Stimulated activated effector memory CD8-positive, alpha-beta T cell treated with anti-CD3 and anti-CD28 coated beads, Interleukin-12 subunit alpha, Interleukin-12 subunit beta, amount 100 ng/mL, for 72 hours (primary cell): ENCODE results near the gene FAM181A.

Source experiments
- ATAC-seq: fragments of 150-1000 bp; cut with Tn5 transposase; 2 replicates; pipeline ENCODE4 v1.10.0; 2021
- DNase-seq, 2 donors: peaks; one replicate each; pipeline ENCODE4 v3.0.0; 2021 to 2022; ENCODE audit warnings: low spot score in 2 of 2
- H3K27ac Mint-ChIP-seq: one replicate; pipeline ENCODE4 v1.8.0; 2022; ENCODE audit warnings: mild to moderate bottlenecking, mixed read lengths
- H3K36me3 Mint-ChIP-seq: one replicate; pipeline ENCODE4 v1.8.0; 2022; ENCODE audit warnings: mild to moderate bottlenecking, mixed read lengths
- H3K4me1 Mint-ChIP-seq: one replicate; pipeline ENCODE4 v1.8.0; 2022; ENCODE audit warnings: mixed read lengths
- H3K4me3 Mint-ChIP-seq: one replicate; pipeline ENCODE4 v1.8.0; 2022; ENCODE audit warnings: mild to moderate bottlenecking, mixed read lengths
- H3K9me3 Mint-ChIP-seq: one replicate; pipeline ENCODE4 v1.8.0; 2022; ENCODE audit warnings: mixed read lengths

Gene FAM181A

DNA sequence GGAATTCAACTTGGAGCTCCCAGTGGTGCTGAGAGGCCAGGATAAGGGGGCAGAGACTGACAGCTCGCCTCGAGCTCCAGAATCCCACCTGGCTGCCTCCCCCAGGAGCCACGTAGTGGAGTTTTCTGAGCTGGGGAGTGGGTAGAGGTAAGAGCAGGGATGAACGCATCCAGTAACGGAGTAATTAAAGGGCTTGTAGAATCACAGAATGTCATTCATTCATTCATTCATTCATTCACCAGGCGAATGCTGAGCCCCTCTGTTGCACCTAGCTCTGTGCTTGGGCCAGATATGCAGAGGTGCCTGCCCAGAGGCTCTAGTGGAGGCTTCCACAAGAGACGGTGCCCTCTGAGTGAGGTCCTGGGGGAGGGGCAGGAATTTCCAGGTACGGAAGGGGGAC is 8.1 kb downstream of the FAM181A start:
- Mint-ChIP-seq H3K9me3 (no peaks in the 10 kb centered on the region), H3K27ac (no peak overlapping the region), H3K36me3 (peaks cover 36% of the 10 kb centered on the region), H3K4me3 (no peak overlapping the region), H3K4me1 (peaks cover 6% of the 10 kb centered on the region)
- ATAC-seq (no peak), DNase-seq (no peak)

DNA sequence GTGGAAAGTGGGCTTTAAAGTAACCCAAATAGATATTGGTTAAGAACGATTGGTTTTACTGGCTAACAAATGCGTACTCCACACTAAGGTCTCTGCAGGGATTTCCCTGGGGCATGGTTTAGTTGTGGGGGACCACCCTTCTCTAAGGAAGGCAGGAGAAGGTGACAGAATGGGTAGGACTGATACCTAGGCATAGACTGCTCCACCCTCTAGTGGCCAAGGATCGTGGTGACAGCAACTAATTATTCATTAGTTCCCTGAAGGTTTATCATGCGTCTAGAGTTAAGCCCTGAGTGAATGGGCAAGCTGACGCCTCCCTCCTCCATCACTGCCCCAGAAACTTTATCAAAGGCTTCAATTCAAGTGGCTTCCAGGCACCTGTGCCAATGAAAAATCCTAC is 9.1 kb downstream of the FAM181A start:
- no peak overlapping the region for H3K27ac Mint-ChIP-seq
- ATAC-seq (no peak), DNase-seq (no peak)
- no peak overlapping the region for H3K4me3 Mint-ChIP-seq
- no peaks in the 10 kb centered on the region for H3K9me3 Mint-ChIP-seq
- peaks cover 16% of the 10 kb centered on the region for H3K4me1 Mint-ChIP-seq
- peaks cover 43% of the 10 kb centered on the region for H3K36me3 Mint-ChIP-seq

DNA sequence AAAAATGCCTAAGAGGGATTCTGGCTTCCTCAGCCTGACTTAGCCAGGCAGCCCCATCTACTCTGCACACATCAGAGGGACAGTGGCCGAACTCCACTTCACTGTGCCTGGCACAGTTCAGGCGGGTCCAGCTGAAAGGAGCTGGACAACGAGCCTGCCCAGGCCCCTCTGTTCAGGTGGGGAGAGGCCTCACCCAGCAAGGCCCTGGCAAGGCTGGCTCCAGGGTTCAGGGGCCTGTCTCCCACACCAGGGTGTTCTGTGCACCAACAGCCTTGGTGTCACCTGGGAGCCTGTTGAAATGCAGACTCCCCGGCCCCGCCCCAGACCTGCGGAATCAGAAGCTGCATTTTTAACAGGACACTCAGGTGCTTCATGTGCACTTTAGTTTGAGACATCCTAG is 9.8 kb downstream of the FAM181A start:
- H3K4me3 Mint-ChIP-seq: no peak overlapping the region
- no peak overlapping the region for H3K27ac Mint-ChIP-seq
- H3K4me1 Mint-ChIP-seq: peaks cover 17% of the 10 kb centered on the region
- peaks cover 48% of the 10 kb centered on the region for H3K36me3 Mint-ChIP-seq
- no peaks in the 10 kb centered on the region for H3K9me3 Mint-ChIP-seq
- no peak for ATAC-seq
- no peak for DNase-seq

DNA sequence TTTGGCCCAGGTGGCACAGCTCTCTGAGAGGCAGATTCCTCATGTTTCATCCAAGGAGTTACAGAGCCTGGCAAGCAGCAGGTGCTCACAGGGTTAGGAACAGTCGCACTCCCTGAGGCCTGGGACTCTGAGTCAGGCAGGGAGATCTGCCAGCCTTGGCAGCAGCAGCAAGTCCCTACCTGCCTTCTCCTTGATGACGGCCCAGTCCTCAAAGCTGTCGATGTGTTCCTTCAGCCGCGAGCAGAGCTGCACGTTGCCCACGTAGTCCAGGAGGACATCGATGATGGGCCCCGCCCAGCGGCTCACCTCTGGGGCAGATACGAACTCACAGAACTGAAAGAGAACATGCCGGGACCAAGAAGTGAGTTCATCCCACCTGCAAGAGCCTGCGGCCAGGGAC is 10.4 kb downstream of the FAM181A start:
- Mint-ChIP-seq H3K4me3 (no peak overlapping the region), H3K27ac (no peak overlapping the region), H3K4me1 (peaks cover 17% of the 10 kb centered on the region), H3K9me3 (no peaks in the 10 kb centered on the region), H3K36me3 (peaks cover 48% of the 10 kb centered on the region)
- DNase-seq (no peak), ATAC-seq (no peak)

DNA sequence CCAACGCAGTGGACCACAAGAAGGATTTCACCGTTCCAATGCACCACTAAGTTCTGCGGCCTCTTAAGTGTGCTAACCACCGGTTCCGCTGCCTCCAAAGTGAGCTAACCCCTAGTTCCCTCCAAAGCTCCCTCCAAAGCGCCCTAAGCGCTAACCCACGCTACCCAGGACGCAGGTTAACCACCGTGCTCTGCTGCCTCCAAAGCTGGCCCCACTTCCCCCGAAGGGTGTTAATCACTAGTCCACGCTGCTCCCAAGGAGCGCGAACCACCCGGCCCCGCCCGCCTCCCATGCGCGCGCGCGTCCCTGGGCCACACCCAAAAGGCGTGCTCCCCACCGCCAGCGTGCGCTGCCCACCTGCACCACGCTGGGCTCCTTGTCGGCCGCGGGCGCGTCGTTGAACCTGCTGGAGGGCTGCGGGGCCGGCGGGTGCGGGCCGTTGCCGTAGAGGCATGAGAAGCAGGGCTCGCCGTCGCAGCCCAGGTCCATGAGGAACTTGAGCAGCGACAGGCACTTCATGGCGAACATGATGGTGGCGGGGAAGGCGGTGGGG is 11.7 kb downstream of the FAM181A start:
- DNase-seq (no peak), ATAC-seq (no peak)
- Mint-ChIP-seq H3K4me1 (peaks cover 17% of the 10 kb centered on the region), H3K36me3 (peaks cover 56% of the 10 kb centered on the region), H3K4me3 (peak overlapping the region; percentile 41), H3K9me3 (no peaks in the 10 kb centered on the region), H3K27ac (no peak overlapping the region)

DNA sequence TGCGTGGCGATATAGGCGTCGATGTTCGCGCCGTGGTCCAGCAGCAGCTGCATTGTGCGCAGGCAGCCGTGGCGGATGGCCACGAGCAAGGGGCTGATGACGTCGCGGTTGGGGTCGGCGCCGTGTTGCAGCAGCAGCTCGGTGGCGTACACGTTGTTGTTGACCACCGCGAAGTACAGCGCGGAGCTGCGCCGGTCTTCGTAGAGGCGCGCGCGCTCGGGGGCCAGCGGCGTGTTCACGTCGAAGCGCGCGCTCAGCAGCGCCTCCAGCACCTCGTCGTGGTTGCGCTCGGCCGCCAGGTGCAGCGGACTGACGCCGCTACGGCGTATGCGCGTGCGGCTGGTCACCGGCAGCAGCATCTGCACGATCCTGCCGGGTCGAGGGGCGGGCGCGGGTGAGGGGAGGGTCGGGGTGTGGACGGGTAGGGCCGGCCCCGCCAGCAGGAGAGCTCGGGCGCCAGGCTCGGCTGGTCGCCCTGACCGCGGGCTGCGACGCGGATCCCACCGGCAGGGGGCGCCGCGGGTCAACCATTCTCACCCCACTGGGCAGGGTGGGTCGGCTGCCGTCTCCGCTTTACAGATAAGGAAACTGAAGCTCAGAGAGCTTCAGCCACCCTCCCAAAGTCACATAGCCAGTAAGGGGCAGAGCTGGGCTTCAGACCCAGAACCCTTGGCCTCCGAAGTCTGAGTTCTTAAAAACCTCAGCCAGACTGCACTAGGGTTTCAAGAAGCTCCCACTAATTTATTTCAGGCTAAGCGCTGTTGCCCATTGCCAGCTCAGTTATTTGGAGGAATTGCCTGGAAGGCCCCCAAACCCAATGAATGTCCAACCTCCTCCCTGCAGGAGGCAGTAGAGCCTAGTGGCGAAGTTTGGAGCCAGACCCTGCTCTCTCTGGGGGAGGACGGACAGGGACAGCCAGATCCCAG is 12.4 kb downstream of the FAM181A start:
- Mint-ChIP-seq H3K9me3 (no peaks in the 10 kb centered on the region), H3K36me3 (peaks cover 59% of the 10 kb centered on the region), H3K4me3 (peak overlapping the region; percentile 41), H3K27ac (peak overlapping the region; percentile 50), H3K4me1 (peaks cover 17% of the 10 kb centered on the region)
- peak; percentile 97 to 99 for DNase-seq
- ATAC-seq: peak; percentile 96

DNA sequence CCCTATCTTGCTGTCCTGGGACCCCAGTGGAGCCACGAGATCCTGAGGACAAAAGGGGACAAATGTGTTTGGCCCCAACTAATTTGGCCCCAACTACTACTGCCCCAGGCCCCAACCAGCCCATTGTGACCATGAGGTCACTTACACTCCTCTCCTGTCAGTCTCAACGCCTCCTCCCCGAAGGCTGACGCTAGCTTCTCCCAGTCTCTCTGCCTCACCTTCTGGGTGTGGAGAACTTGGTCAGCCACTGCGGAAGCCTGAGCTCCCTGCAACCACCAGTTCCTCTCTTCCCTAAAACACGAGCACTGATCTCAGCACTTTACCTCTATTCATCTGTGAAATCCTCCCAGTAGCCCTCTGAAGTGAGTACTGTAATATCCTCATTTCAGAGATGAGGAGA is 13.3 kb downstream of the FAM181A start:
- peak overlapping the region; percentile 50 for H3K27ac Mint-ChIP-seq
- H3K36me3 Mint-ChIP-seq: peaks cover 67% of the 10 kb centered on the region
- H3K9me3 Mint-ChIP-seq: no peaks in the 10 kb centered on the region
- ATAC-seq (no peak), DNase-seq (no peak)
- H3K4me3 Mint-ChIP-seq: peak overlapping the region; percentile 0
- H3K4me1 Mint-ChIP-seq: peaks cover 17% of the 10 kb centered on the region

DNA sequence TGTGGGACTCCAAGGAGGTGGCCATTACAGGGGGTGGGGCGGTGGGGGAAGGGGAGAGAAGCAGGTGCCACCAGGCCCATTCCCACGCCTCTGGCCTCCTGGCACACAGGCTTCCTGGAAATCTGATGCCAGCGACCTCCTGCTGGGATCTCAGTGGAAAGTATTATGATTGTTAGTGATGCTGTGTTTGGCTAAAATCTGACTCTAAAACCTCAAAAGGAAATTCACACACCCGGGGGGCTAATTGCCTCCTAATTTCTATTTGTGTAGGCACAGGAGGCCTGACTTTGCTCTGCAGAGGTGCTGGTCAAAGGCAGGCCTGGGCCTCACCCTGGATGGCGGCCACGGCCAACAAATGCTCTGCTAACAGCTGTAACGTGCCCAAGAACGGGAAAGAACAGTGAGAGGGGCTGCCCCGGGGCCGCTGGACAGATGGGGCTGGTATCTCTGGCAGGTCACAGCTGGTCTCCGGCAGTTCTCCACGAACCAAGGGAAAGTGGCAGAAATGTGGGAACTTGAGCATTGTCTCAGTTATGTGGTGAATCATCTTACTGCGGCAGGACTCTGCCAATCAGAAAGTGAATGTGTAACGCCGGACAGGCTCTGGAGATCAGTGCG is 14.3 kb downstream of the FAM181A start:
- Mint-ChIP-seq H3K4me1 (peaks cover 23% of the 10 kb centered on the region), H3K4me3 (no peak overlapping the region), H3K9me3 (no peaks in the 10 kb centered on the region), H3K36me3 (peaks cover 69% of the 10 kb centered on the region), H3K27ac (peak overlapping the region; percentile 50)
- ATAC-seq (no peak), DNase-seq (no peak)

DNA sequence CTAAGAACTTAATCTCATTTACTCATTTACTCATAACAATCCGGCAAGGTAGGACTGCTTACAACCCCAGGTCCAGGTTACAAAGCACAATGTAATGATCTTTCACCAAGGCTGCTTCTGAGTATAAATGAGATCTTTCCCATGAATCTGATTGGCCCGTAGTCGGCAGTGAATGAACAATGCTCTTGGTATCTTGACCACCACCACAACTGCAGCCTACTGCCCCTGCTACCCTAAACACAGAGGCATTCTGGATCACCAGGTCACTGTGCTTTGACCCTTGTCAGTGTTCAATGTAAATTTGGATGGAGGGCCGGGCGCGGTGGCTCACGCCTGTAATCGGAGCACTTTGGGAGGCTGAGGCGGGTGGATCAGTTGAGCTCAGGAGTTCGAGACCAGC is 15.9 kb downstream of the FAM181A start:
- ATAC-seq (no peak), DNase-seq (no peak)
- Mint-ChIP-seq H3K36me3 (peaks cover 66% of the 10 kb centered on the region), H3K4me3 (no peak overlapping the region), H3K9me3 (no peaks in the 10 kb centered on the region), H3K4me1 (peaks cover 28% of the 10 kb centered on the region), H3K27ac (no peak overlapping the region)

DNA sequence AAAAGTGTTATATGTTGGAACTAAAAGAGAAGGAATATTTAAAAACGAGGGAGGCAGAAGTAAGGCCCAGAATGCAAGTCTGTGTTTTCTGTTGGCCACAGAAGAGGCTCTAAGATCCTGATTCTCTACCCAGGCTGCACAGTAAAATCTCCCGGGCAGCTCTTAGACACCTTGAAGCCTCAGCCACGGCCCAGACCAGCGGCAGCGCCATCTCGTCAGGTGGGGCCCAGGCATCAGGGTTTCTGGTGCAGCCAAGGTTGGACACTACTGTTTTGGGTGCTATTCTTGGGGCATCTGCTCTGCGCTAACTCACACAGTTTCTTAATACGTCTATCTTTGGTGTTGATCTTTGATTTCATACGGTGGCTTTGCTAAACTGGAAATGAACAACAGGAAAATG is 16.8 kb downstream of the FAM181A start:
- no peak for ATAC-seq
- Mint-ChIP-seq H3K9me3 (no peaks in the 10 kb centered on the region), H3K27ac (no peak overlapping the region), H3K36me3 (peaks cover 57% of the 10 kb centered on the region), H3K4me3 (no peak overlapping the region), H3K4me1 (peaks cover 28% of the 10 kb centered on the region)
- no peak for DNase-seq

DNA sequence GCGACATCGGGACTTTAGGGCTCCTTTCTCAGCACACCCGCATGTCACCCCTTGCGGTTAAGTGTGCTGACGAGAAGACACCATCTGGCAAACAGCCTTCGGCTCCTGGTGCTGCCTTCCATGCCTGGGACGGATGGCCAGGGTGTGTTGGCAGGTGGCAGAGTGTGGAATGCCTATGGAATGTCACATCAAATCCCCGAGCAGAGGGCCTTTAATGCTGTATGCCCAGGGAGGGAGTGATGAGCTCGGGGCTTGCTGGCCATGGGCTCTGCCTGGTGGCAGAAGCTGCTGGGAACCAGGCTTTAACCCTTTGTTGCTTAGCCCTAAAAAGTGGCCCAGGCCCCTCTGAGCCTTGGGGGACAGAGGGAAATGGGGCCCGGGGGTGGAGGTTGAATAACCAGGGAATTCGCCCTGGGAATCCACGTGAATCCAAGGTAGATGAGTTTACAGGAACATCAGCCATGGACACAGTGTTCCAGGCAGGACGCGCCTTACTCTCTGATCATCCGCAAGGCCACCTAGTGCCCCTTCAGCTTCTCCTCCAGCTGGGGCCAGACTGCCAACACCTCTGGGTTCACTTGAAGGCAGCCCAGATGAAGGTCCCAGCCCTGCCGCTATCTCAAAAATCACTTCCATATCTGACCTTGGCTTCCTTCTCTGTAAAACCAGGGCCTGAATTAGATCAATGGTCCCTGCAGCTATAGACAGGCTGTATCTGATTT is 17.4 kb downstream of the FAM181A start:
- Mint-ChIP-seq H3K27ac (no peak overlapping the region), H3K4me1 (peaks cover 28% of the 10 kb centered on the region), H3K36me3 (peaks cover 57% of the 10 kb centered on the region), H3K4me3 (no peak overlapping the region), H3K9me3 (no peaks in the 10 kb centered on the region)
- ATAC-seq: no peak
- DNase-seq: no peak

DNA sequence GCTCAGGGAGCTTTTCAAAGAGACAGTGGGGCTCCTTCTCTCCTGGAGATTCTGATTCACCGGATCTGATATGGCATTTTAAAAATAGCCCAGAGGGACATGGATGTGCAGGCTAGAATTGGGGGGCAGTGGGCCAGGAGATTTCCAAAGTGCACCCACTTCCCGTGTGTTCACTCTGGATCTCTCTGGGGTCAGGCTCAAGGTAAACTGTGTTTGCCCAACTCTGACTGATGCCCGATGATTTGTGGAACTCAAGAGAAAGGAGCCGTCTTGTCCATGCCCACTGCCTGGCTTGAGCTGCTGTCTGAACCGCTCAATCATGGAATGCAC is 17.9 kb downstream of the FAM181A start:
- H3K9me3 Mint-ChIP-seq: no peaks in the 10 kb centered on the region
- H3K4me3 Mint-ChIP-seq: no peak overlapping the region
- ATAC-seq (no peak), DNase-seq (no peak)
- H3K27ac Mint-ChIP-seq: no peak overlapping the region
- peaks cover 24% of the 10 kb centered on the region for H3K4me1 Mint-ChIP-seq
- H3K36me3 Mint-ChIP-seq: peaks cover 62% of the 10 kb centered on the region

DNA sequence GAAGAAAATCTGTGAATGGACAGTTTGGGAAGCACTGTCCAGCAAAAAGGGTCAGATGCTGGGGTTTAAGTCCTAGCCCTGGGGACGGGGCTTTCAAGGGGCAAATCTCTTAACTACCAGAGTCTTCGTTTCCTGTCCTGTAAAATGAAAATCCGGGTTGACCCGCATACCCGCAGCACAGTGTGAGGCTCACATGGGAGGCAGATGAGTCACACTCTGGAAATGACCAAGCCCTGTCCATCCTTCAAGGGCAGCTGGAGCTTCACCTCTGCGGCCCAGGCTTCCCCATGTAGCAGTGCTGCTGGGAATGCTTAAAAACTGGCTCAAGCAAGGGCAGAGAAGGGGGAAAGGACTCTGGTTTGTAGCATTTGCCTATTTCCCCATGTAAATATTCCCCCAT is 19.0 kb downstream of the FAM181A start:
- peak overlapping the region; percentile 26 for H3K27ac Mint-ChIP-seq
- ATAC-seq: peak; percentile 66

DNA sequence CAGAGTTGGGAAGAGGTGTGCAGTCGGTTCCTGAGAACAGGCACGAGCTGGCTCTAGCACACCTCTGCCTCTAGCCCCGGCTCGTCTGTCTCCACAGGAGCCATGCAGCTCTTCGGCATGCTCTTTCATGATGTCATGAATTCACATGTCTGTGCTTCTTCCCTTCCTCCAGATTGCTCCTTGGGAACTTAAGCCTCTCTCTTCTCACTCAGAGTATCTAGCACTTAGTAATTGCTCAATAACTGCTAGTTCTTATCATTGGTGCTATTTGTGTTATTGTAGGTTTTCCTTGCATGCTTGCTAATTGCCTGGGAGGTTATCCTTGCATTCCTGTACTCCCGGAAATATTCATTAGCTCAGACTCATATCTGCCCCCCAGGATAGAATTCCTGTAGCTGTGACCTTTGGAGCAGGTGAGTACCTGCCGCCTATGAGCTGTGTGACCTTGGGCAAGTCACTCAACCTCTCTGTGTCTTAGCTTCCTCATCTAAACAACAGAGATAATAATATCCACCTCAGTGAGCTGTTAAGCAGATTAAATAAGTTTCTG is 19.5 kb downstream of the FAM181A start:
- no peak overlapping the region for H3K4me3 Mint-ChIP-seq
- peaks cover 27% of the 10 kb centered on the region for H3K4me1 Mint-ChIP-seq
- no peak for ATAC-seq
- peak overlapping the region; percentile 26 for H3K27ac Mint-ChIP-seq
- H3K36me3 Mint-ChIP-seq: peaks cover 66% of the 10 kb centered on the region
- no peaks in the 10 kb centered on the region for H3K9me3 Mint-ChIP-seq
- no peak for DNase-seq

More for the DNA sequence above, 19.0 kb downstream of the FAM181A start:
- DNase-seq: no peak
- peaks cover 24% of the 10 kb centered on the region for H3K4me1 Mint-ChIP-seq
- peaks cover 66% of the 10 kb centered on the region for H3K36me3 Mint-ChIP-seq
- no peak overlapping the region for H3K4me3 Mint-ChIP-seq
- no peaks in the 10 kb centered on the region for H3K9me3 Mint-ChIP-seq

DNA sequence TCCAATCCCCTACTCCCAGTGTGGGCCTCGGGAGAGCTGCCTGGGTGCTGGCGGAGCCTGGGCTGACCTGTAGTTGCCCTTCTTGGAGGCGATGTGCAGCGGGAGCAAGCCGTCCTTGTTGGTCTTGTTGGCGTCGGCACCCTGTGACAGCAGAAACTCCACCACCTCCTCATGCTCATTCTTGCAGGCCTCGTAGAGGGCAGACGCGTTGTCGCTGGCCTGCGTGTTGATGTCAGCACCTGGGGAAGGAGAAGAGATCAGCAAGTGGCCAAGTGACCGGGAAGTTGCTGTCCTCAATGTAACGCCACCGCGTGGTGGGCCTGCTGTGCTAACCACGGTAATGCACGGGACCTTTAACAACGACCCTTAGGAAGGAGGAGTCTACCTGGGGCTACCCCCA is 20.1 kb downstream of the FAM181A start:
- Mint-ChIP-seq H3K36me3 (peaks cover 70% of the 10 kb centered on the region), H3K27ac (no peak overlapping the region), H3K4me1 (peaks cover 33% of the 10 kb centered on the region), H3K4me3 (no peak overlapping the region), H3K9me3 (no peaks in the 10 kb centered on the region)
- DNase-seq: no peak
- ATAC-seq: no peak
